Measurements from ENCODE around the gene TPX2. TPM values are rescaled to one million over a fixed set of nuclear protein-coding genes. Genes with fewer than 3 reads are reported as not detected.

The TPX2 gene
- total RNA-seq, 2 experiments from 2014 or later: 0.85 to 0.89 TPM

GRCh38 chr20:31747640-31748039, 8.6 kb downstream of the TPX2 start:
- no peak overlapping the region for H3K4me3 Mint-ChIP-seq
- H3K27me3 Mint-ChIP-seq: no peaks in the 10 kb centered on the region
- CTCF ChIA-PET: no interaction called here
- no peaks in the 10 kb centered on the region for H3K36me3 Mint-ChIP-seq (ENCODE audit: low read depth)
- H3K4me1 ChIP-seq (ENCODE audit: insufficient read depth, low read length): no peaks in the 10 kb centered on the region
- H3K4me3 ChIP-seq (ENCODE audit: low read length): no peak overlapping the region
- H3K27me3 ChIP-seq (ENCODE audit: control insufficient read depth in 1 of 2, insufficient read depth in 2 of 2, low read length in 2 of 2): no peaks in the 10 kb centered on the region
- DNase-seq: no peak
- no peaks in the 10 kb centered on the region for H3K36me3 ChIP-seq (ENCODE audit: insufficient read depth, low read length)
- TF ChIP-seq, protein P1, sequence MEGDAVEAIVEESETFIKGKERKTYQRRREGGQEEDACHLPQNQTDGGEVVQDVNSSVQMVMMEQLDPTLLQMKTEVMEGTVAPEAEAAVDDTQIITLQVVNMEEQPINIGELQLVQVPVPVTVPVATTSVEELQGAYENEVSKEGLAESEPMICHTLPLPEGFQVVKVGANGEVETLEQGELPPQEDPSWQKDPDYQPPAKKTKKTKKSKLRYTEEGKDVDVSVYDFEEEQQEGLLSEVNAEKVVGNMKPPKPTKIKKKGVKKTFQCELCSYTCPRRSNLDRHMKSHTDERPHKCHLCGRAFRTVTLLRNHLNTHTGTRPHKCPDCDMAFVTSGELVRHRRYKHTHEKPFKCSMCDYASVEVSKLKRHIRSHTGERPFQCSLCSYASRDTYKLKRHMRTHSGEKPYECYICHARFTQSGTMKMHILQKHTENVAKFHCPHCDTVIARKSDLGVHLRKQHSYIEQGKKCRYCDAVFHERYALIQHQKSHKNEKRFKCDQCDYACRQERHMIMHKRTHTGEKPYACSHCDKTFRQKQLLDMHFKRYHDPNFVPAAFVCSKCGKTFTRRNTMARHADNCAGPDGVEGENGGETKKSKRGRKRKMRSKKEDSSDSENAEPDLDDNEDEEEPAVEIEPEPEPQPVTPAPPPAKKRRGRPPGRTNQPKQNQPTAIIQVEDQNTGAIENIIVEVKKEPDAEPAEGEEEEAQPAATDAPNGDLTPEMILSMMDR (IDR thresholded peaks at IDR 0.05): no peak
- H3K4me1 Mint-ChIP-seq (ENCODE audit: low read depth): peaks cover 7% of the 10 kb centered on the region
- no peak for ATAC-seq (ENCODE audit: poor library complexity)
- intact Hi-C loops (cut with DNase I, micrococcal nuclease): no loop called here
- POLR2A ChIA-PET: interaction anchor here (1.0 to 1.4 kb wide), 3 partner anchors 9 to 143 kb away, joined by 3 to 4 read pairs (median 3); partner anchors contain the start of genes ID1 and TPX2
- H3K27ac ChIP-seq (ENCODE audit: low read depth in 1 of 2, low read length in 2 of 2): no peak overlapping the region
- H3K9me3 Mint-ChIP-seq: no peaks in the 10 kb centered on the region
- H3K27ac Mint-ChIP-seq: no peak overlapping the region
- H3K9me3 ChIP-seq (ENCODE audit: control insufficient read depth in 1 of 2, insufficient read depth in 1 of 2, low read length in 2 of 2): no peaks in the 10 kb centered on the region

DNA sequence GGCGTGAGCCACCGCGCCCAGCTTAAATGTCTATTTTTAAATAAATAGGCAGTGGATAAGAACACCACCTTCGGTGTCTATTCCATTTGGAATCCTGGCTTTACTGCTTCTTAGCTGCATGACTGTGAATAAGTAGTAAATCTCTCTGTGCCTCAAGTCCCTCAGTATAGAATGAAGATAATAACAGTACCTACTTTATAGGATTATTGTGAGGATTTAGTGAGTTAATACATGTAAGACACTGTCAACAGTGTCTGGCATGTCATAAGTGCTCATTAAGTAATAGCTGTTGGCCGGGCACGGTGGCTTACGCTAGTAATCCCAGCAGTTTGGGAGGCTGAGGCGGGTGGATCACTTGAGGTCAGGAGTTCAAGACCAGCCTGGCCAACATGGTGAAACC, 10.1 kb downstream of the TPX2 start:
- DNase-seq (no peak), ATAC-seq (ENCODE audit: poor library complexity) (no peak)
- H3K4me1 Mint-ChIP-seq (ENCODE audit: low read depth): peaks cover 7% of the 10 kb centered on the region
- no peak overlapping the region for H3K27ac Mint-ChIP-seq
- no peaks in the 10 kb centered on the region for H3K36me3 Mint-ChIP-seq (ENCODE audit: low read depth)
- H3K4me1 ChIP-seq (ENCODE audit: insufficient read depth, low read length): no peaks in the 10 kb centered on the region
- no peak overlapping the region for H3K4me3 Mint-ChIP-seq
- H3K9me3 ChIP-seq (ENCODE audit: control insufficient read depth in 1 of 2, insufficient read depth in 1 of 2, low read length in 2 of 2): no peaks in the 10 kb centered on the region
- intact Hi-C loops (cut with DNase I, micrococcal nuclease): no loop called here
- no peak overlapping the region for H3K27ac ChIP-seq (ENCODE audit: low read depth in 1 of 2, low read length in 2 of 2)
- H3K36me3 ChIP-seq (ENCODE audit: insufficient read depth, low read length): no peaks in the 10 kb centered on the region
- CTCF ChIA-PET: interaction anchor here (1.1 kb wide), 1 partner anchor 88 kb away, joined by 4 read pairs; no protein-coding TSS in a partner anchor
- H3K27me3 Mint-ChIP-seq: no peaks in the 10 kb centered on the region
- TF ChIP-seq, protein P1 (IDR thresholded peaks at IDR 0.05): no peak
- H3K27me3 ChIP-seq (ENCODE audit: control insufficient read depth in 1 of 2, insufficient read depth in 2 of 2, low read length in 2 of 2): no peaks in the 10 kb centered on the region
- H3K9me3 Mint-ChIP-seq: no peaks in the 10 kb centered on the region
- no peak overlapping the region for H3K4me3 ChIP-seq (ENCODE audit: low read length)
- POLR2A ChIA-PET: no interaction called here

- Mint-ChIP-seq H3K36me3 (ENCODE audit: low read depth) (no peaks in the 10 kb centered on the region), H3K27me3 (no peaks in the 10 kb centered on the region), H3K4me3 (no peak overlapping the region), H3K9me3 (no peaks in the 10 kb centered on the region), H3K27ac (no peak overlapping the region), H3K4me1 (ENCODE audit: low read depth) (peaks cover 7% of the 10 kb centered on the region)
- TF ChIP-seq, protein P1 (IDR thresholded peaks at IDR 0.05): no peak
- Histone ChIP-seq H3K9me3 (ENCODE audit: control insufficient read depth in 1 of 2, insufficient read depth in 1 of 2, low read length in 2 of 2) (no peaks in the 10 kb centered on the region), H3K4me3 (ENCODE audit: low read length) (no peak overlapping the region), H3K4me1 (ENCODE audit: insufficient read depth, low read length) (no peaks in the 10 kb centered on the region), H3K27ac (ENCODE audit: low read depth in 1 of 2, low read length in 2 of 2) (no peak overlapping the region), H3K27me3 (ENCODE audit: control insufficient read depth in 1 of 2, insufficient read depth in 2 of 2, low read length in 2 of 2) (no peaks in the 10 kb centered on the region), H3K36me3 (ENCODE audit: insufficient read depth, low read length) (no peaks in the 10 kb centered on the region)
- no peak for ATAC-seq (ENCODE audit: poor library complexity)
- POLR2A ChIA-PET: no interaction called here
- intact Hi-C loops (cut with DNase I, micrococcal nuclease): no loop called here
- no peak for DNase-seq
- CTCF ChIA-PET: no interaction called here
Measured at GRCh38 chr20:31751126-31751525, 12.0 kb downstream of the TPX2 start.

Measured in CD4-positive, alpha-beta T cell (primary cell).